Mesendoderm (in vitro differentiated cells): Measurements from ENCODE around the gene PAIP2.
"Not testable (repeated sequence)": the region's sequence is repeated elsewhere in the genome, so short reads cannot be mapped to it uniquely, and the experiment has no call there.

Experiments used
- DNase-seq: peaks from one replicate; pipeline ENCODE4 v3.0.0; 2013
- H2AK5ac ChIP-seq: 2 replicates; pipeline ENCODE4 v1.6.1; 2013; ENCODE audit warnings: low read length, inconsistent platforms
- H2BK120ac ChIP-seq: 2 replicates; pipeline ENCODE4 v1.6.1; 2013; ENCODE audit warnings: low read depth, mild to moderate bottlenecking, low read length, moderate library complexity, mixed read lengths
- H2BK15ac ChIP-seq: replicated peaks from 2 replicates; pipeline ENCODE4 v1.6.1; 2013; ENCODE audit warnings: low read depth, mild to moderate bottlenecking, moderate library complexity
- H2BK5ac ChIP-seq: 2 replicates; pipeline ENCODE4 v1.6.1; 2013; ENCODE audit warnings: low read length, inconsistent platforms
- H3K18ac ChIP-seq: 2 replicates; pipeline ENCODE4 v1.6.1; 2013; ENCODE audit warnings: mild to moderate bottlenecking, low read length, mixed read lengths
- H3K23ac ChIP-seq: one replicate; pipeline ENCODE4 v1.6.1; 2013; ENCODE audit warnings: low read length
- H3K27ac ChIP-seq: 2 replicates; pipeline ENCODE4 v1.5.1; 2013; ENCODE audit warnings: low read depth, mild to moderate bottlenecking, inconsistent platforms, low read length, moderate library complexity
- H3K27me3 ChIP-seq: 2 replicates; pipeline ENCODE4 v1.6.1; 2013; ENCODE audit warnings: low read length, control low read depth, mild to moderate bottlenecking, inconsistent platforms; ENCODE audit not compliant: insufficient read depth, poor library complexity
- H3K36me3 ChIP-seq: 2 replicates; pipeline ENCODE4 v1.6.1; 2013; ENCODE audit warnings: low read length, inconsistent platforms; ENCODE audit not compliant: control insufficient read depth, insufficient read depth
- H3K4ac ChIP-seq: one replicate; pipeline ENCODE4 v1.6.1; 2013; ENCODE audit warnings: low read depth, mild to moderate bottlenecking, low read length, moderate library complexity
- H3K4me1 ChIP-seq: 2 replicates; pipeline ENCODE4 v1.6.1; 2013; ENCODE audit warnings: low read depth, low read length, inconsistent platforms; ENCODE audit not compliant: control insufficient read depth
- H3K4me2 ChIP-seq: 2 replicates; pipeline ENCODE4 v1.6.1; 2013; ENCODE audit warnings: low read length
- H3K4me3 ChIP-seq: 2 replicates; pipeline ENCODE4 v1.5.1; 2013; ENCODE audit warnings: mild to moderate bottlenecking, low read length
- H3K56ac ChIP-seq: one replicate; pipeline ENCODE4 v1.6.1; 2013; ENCODE audit warnings: low read length
- H3K79me1 ChIP-seq: 2 replicates; pipeline ENCODE4 v1.6.1; 2013; ENCODE audit warnings: low read length, inconsistent platforms
- H3K79me2 ChIP-seq: 2 replicates; pipeline ENCODE4 v1.6.1; 2013; ENCODE audit warnings: mild to moderate bottlenecking, low read length; ENCODE audit not compliant: control insufficient read depth, insufficient read depth
- H3K9ac ChIP-seq: 2 replicates; pipeline ENCODE4 v1.6.1; 2013; ENCODE audit warnings: low read length, inconsistent platforms
- H4K5ac ChIP-seq: one replicate; pipeline ENCODE4 v1.6.1; 2013; ENCODE audit warnings: low read length
- H4K8ac ChIP-seq: one replicate; pipeline ENCODE4 v1.6.1; 2013; ENCODE audit warnings: low read depth, mild to moderate bottlenecking, control low read depth, low read length, moderate library complexity
- WGBS: extraction: QIAGEN DNeasy Blood & Tissue Kit; methylation state at CpG from one replicate; pipeline ENCODE4 v1.1.7; 2013; ENCODE audit warnings: low lambda C conversion rate, missing lambda C conversion rate; ENCODE audit not compliant: insufficient coverage; ENCODE audit errors: extremely low coverage; 5-methylcytosine and 5-hydroxymethylcytosine counted together

Gene PAIP2

GRCh38 chr5:139403787-139404483 lies 62.3 kb downstream of the PAIP2 start, which contains the start of gene SPATA24:
TSS of gene SPATA24 (minus strand) at chr5:139404089. CDS start at chr5:139404060, 29 bp downstream.
- Histone ChIP-seq H2BK15ac (no peak within 1 kb of the TSS), H3K56ac (peak within 1 kb of the TSS; percentile 93), H3K79me1 (no peaks in the 10 kb centered on the region), H3K9ac (peak within 1 kb of the TSS; percentile 83), H3K4ac (no peak within 1 kb of the TSS), H4K5ac (no peak within 1 kb of the TSS), H3K27me3 (no peaks in the 10 kb centered on the region), H3K27ac (peak within 1 kb of the TSS; percentile 95), H2BK5ac (peak within 1 kb of the TSS; percentile 87), H3K79me2 (no peaks in the 10 kb centered on the region), H3K4me3 (peak within 1 kb of the TSS; percentile 65), H3K4me2 (peak within 1 kb of the TSS; percentile 96), H3K4me1 (peaks cover 2% of the 10 kb centered on the region), H4K8ac (peak within 1 kb of the TSS; percentile 59), H2AK5ac (no peak within 1 kb of the TSS), H2BK120ac (no peak within 1 kb of the TSS), H3K23ac (no peak within 1 kb of the TSS), H3K18ac (peak within 1 kb of the TSS; percentile 72), H3K36me3 (no peaks in the 10 kb centered on the region)
- DNase-seq = peak; percentile 99
- WGBS = no CpG with 5 or more reads among the region's 41 CpGs

DNA sequence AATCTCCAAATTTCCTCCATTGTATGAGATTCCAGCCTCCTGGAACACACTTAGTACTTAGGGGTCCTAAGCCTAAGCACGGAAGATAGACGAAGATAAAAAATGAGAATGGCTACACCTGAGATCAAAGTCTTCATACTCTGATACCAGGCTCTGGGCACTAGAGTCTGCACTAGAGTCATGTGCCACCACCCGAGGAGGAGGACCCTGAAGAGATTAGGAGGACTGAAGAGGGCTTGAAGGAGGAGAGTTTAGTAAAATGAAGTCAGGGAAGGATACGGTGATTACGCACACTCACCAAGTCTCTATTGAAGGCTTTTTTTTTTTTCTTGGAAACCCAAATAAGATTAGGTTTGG lies 62.8 kb downstream of the PAIP2 start:
- Histone ChIP-seq H3K56ac (peak overlapping the region; percentile 66), H2BK120ac (no peak overlapping the region), H3K79me1 (no peaks in the 10 kb centered on the region), H4K5ac (no peak overlapping the region), H3K27ac (no peak overlapping the region), H3K4me3 (no peak overlapping the region), H3K18ac (no peak overlapping the region), H3K9ac (peak overlapping the region; percentile 40), H2AK5ac (no peak overlapping the region), H3K4me2 (peak overlapping the region; percentile 51), H2BK5ac (no peak overlapping the region), H2BK15ac (no peak overlapping the region), H3K36me3 (no peaks in the 10 kb centered on the region), H3K4ac (no peak overlapping the region), H4K8ac (peak overlapping the region; percentile 59), H3K79me2 (no peaks in the 10 kb centered on the region), H3K27me3 (no peaks in the 10 kb centered on the region), H3K23ac (no peak overlapping the region), H3K4me1 (peaks cover 2% of the 10 kb centered on the region)
- no peak for DNase-seq
- WGBS = no CpG with 5 or more reads among the region's 5 CpGs

- Histone ChIP-seq H3K79me2 (no peaks in the 10 kb centered on the region), H2BK15ac (no peak overlapping the region), H3K4me3 (no peak overlapping the region), H2BK5ac (no peak overlapping the region), H3K23ac (no peak overlapping the region), H3K27me3 (no peaks in the 10 kb centered on the region), H3K36me3 (no peaks in the 10 kb centered on the region), H3K56ac (no peak overlapping the region), H3K9ac (no peak overlapping the region), H2AK5ac (no peak overlapping the region), H3K27ac (no peak overlapping the region), H3K4ac (no peak overlapping the region), H4K5ac (no peak overlapping the region), H3K4me1 (peaks cover 2% of the 10 kb centered on the region), H3K4me2 (no peak overlapping the region), H4K8ac (no peak overlapping the region), H2BK120ac (no peak overlapping the region), H3K18ac (no peak overlapping the region), H3K79me1 (no peaks in the 10 kb centered on the region)
- DNase-seq = no peak
- no CpG with 5 or more reads among the region's 2 CpGs for WGBS
Observed at GRCh38 chr5:139406963-139407362, 65.3 kb downstream of the PAIP2 start.

DNA sequence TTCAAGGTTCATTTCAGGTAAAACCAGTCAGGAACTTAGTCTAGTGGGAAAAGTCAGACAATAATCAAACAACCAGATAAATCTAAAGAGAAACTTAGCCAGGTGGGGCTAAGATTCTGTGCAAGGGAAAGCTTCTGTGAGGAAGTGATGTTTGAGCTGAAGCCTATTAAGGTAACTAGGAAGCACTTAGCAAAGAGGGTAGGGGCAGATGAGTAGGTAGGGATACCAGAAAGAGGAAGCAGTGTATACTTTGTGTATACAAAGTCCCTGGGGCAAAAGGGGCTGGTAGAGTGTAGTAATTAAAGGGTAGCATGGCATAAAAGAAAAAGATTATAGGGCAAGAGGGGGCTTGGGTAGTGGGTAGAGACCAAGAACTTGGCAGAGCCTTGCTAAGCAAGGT lies 65.9 kb downstream of the PAIP2 start:
- no peak overlapping the region for H3K18ac ChIP-seq
- H3K79me1 ChIP-seq = no peaks in the 10 kb centered on the region
- H3K79me2 ChIP-seq = no peaks in the 10 kb centered on the region
- H3K27ac ChIP-seq = no peak overlapping the region
- H2BK5ac ChIP-seq = no peak overlapping the region
- H3K4me1 ChIP-seq = peaks cover 2% of the 10 kb centered on the region
- no peak overlapping the region for H3K9ac ChIP-seq
- H4K5ac ChIP-seq = no peak overlapping the region
- H2AK5ac ChIP-seq = no peak overlapping the region
- no peak overlapping the region for H3K56ac ChIP-seq
- H3K23ac ChIP-seq = no peak overlapping the region
- H4K8ac ChIP-seq = no peak overlapping the region
- DNase-seq = no peak
- no peak overlapping the region for H2BK120ac ChIP-seq
- H3K27me3 ChIP-seq = no peaks in the 10 kb centered on the region
- H3K36me3 ChIP-seq = no peaks in the 10 kb centered on the region
- H3K4ac ChIP-seq = no peak overlapping the region
- H3K4me2 ChIP-seq = no peak overlapping the region
- no peak overlapping the region for H2BK15ac ChIP-seq
- no peak overlapping the region for H3K4me3 ChIP-seq

DNA sequence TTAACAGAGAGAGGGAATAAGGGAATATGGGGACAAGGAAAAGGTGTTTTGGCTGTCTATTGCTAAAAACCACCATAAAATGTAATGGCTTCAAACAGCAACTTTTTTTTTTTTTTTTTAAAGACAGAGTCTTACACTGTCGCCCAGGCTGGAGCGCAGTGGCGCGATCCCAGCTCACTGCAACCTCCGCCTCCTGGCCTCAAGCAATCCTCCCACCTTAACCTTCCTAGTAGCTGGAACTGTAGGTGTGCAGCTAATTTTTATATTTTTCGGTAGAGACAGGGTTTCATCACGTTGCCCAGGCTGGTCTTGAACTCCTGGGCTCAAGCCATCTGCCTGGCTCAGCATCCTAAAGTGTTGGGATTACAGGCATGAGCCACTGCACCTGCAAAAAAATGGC lies 66.5 kb downstream of the PAIP2 start:
- Histone ChIP-seq H2BK120ac (no peak overlapping the region), H3K4me1 (peaks cover 2% of the 10 kb centered on the region), H3K79me2 (no peaks in the 10 kb centered on the region), H2BK15ac (no peak overlapping the region), H4K5ac (no peak overlapping the region), H3K18ac (no peak overlapping the region), H3K79me1 (no peaks in the 10 kb centered on the region), H3K9ac (no peak overlapping the region), H3K56ac (no peak overlapping the region), H3K4me2 (no peak overlapping the region), H3K27me3 (no peaks in the 10 kb centered on the region), H3K27ac (no peak overlapping the region), H4K8ac (no peak overlapping the region), H2AK5ac (no peak overlapping the region), H2BK5ac (no peak overlapping the region), H3K4me3 (no peak overlapping the region), H3K23ac (no peak overlapping the region), H3K36me3 (peaks cover 1% of the 10 kb centered on the region), H3K4ac (no peak overlapping the region)
- no CpG with 5 or more reads among the region's 7 CpGs for WGBS
- DNase-seq = no peak

DNA sequence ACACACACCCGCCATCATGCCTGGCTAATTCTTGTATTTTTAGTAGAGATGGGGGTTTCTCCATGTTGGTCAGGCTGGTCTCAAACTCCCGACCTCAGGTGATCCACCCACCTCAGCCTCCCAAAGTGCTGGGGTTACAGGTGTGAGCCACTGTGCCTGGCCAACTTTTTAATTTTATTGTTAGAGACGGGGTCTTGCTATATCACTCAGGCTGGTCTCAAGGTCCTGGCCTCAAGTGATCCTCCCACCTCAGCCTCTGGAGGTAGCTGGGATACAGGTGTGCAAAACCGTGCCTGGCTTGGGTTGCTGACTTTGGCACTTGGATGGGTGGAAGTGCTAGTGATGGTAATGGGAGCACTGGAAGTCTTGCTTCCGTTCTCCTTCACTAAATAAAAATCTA lies 67.5 kb downstream of the PAIP2 start:
- H3K56ac ChIP-seq, H4K8ac ChIP-seq, H3K4me2 ChIP-seq, H3K79me1 ChIP-seq, H3K9ac ChIP-seq, H3K36me3 ChIP-seq, H3K4me3 ChIP-seq, H3K18ac ChIP-seq, H2BK5ac ChIP-seq, H3K4ac ChIP-seq, DNase-seq, H2BK120ac ChIP-seq, H3K27me3 ChIP-seq, H3K79me2 ChIP-seq, H3K4me1 ChIP-seq, H2AK5ac ChIP-seq, H3K27ac ChIP-seq, H2BK15ac ChIP-seq, H3K23ac ChIP-seq, H4K5ac ChIP-seq: not testable (repeated sequence)
- no CpG with 5 or more reads among the region's 5 CpGs for WGBS
